ENCODE data around the gene SLC25A47. TPM values are rescaled to one million over a fixed set of nuclear protein-coding genes. Genes with fewer than 3 reads are reported as not detected.
"Not testable (repeated sequence)": the region's sequence is repeated elsewhere in the genome, so short reads cannot be mapped to it uniquely, and the experiment has no call there.

The SLC25A47 gene
- total and polyA plus RNA-seq, 9 of the 15 experiments (the other 6 are each of a cell fraction or from before 2014, with no cell fraction given), result 0.09 to 0.23 (median 0.22) TPM; not detected in 6

DNA sequence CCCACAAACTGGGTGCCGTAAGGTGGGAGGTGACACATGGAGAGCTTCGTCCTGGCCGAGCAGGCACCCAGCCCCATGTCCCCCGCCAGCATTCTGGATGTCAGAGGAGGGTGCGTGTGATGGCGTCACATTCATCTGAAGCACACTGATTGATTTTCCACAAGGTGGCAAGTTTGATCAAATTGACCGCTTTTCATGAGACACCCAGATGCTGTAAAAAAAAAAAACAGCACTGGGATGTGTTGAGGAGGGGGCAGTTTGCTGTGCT lies 41.1 kb upstream of the SLC25A47 start:
- WGBS (ENCODE audit: insufficient coverage, low coverage, missing lambda C conversion rate), result 81% methylated on average over 6 of the region's 7 CpGs

DNA sequence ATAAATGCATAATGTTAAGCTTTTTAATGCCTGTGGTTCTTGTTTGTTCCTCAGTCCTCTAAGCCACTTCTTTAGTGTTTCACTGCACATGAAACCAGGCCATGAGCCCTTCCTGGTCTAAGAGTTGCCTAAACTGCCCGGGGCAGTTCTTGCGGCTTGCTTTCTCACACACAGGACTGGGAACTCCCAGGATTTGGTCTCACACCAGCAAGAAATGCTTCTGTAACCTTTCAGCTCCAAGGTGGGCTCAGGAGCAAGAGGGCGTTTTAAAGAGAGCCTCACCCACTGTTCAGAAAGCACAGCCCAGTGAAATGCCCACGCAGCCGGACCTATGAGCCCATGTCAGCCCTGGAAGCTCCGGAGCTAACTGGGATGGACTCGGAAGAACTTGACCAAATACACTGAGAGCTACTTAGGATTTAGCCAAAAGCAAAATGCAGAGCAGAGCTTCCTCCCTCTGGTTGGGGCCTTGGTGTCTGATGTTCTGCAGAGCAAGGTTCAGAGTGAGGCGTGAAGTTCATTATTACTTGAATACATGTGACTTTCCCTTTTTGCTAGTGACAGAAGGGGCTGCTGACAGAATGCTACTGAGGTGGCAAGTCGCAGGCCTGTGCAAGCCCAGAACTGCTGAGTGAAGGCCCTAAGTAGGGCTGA lies 40.2 kb upstream of the SLC25A47 start:
- in situ Hi-C loops (cut with MboI), result no loop called here
- Histone ChIP-seq H3K27me3 (ENCODE audit: control insufficient read depth in 2 of 2, insufficient read depth in 2 of 2, low read length in 2 of 2) (no peaks in the 10 kb centered on the region), H3K9me3 (replicated peaks; ENCODE audit: control insufficient read depth, insufficient read depth, low read depth, low read length) (no peaks in the 10 kb centered on the region), H3K9ac (ENCODE audit: insufficient read depth in 1 of 2, low read depth in 2 of 2, low read length in 2 of 2) (no peak overlapping the region), H3K4me3 (no peak overlapping the region), H3K4me2 (ENCODE audit: insufficient read depth, low read length) (no peak overlapping the region), H3K9me1 (ENCODE audit: control insufficient read depth, insufficient read depth, low read length) (no peaks in the 10 kb centered on the region), H3K4me1 (replicated peaks in 1 of 2; ENCODE audit: control insufficient read depth in 2 of 2, insufficient read depth in 2 of 2, low read length in 2 of 2) (peaks cover 0 to 30% of the 10 kb centered on the region in 2 experiments; a peak in 3 of 5 replicates), H3K36me3 (ENCODE audit: control insufficient read depth, insufficient read depth, low read length) (peaks cover 38% of the 10 kb centered on the region; the same call in 1 of the 3 replicates), H3K79me2 (ENCODE audit: control insufficient read depth, insufficient read depth, low read length) (peaks cover 26% of the 10 kb centered on the region), H4K20me1 (replicated peaks; ENCODE audit: control insufficient read depth, insufficient read depth, low read length) (0 out of 2 replicates have a peak, but pooled peaks cover 3% of the 10 kb centered on the region), H3K27ac (ENCODE audit: extremely low read depth, low read depth, low read length) (no peak overlapping the region), H2AFZ (ENCODE audit: low read depth, low read length) (no peak overlapping the region)
- ChIA-PET CTCF (ENCODE audit: low intra/inter-chr PET ratio) (no interaction called here), POLR2A (interaction anchor here (0.8 to 1.8 kb wide), 3 partner anchors 15 to 21 kb away, joined by 3 to 6 read pairs (median 4); no protein-coding TSS in a partner anchor)
- DNase-seq (ENCODE audit: extremely low read depth in 1 of 4, low spot score in 3 of 4) (no peak), ATAC-seq (no peak), FAIRE-seq (no peak)
- intact Hi-C loops (cut with micrococcal nuclease), result no loop called here
- no TSS peak for BruUV-seq (replicated peaks)
- 88% methylated on average over 8 of the region's 9 CpGs for WGBS (ENCODE audit: insufficient coverage, low coverage, missing lambda C conversion rate)
- no peak for TF ChIP-seq ZKSCAN8 (CRISPR knock-in tag; IDR thresholded peaks at IDR 0.05)
- TF ChIP-seq MCM3 (IDR thresholded peaks at IDR 0.05), result no peak
- no peak for TF ChIP-seq CHD1 (IDR thresholded peaks at IDR 0.05; ENCODE audit: low read length)
- no peak for TF ChIP-seq SRSF7 (optimal IDR thresholded peaks at IDR 0.05; ENCODE audit: low read depth, low read length)
- no peak for TF ChIP-seq NCOA1 (IDR thresholded peaks at IDR 0.05; ENCODE audit: low read depth)
- no peak for TF ChIP-seq HEY1 (CRISPR knock-in tag; IDR thresholded peaks at IDR 0.05; ENCODE audit: borderline replicate concordance)

More for the DNA sequence above, 41.1 kb upstream of the SLC25A47 start:
- Histone ChIP-seq H3K9me1 (ENCODE audit: control insufficient read depth, insufficient read depth, low read length) (no peaks in the 10 kb centered on the region), H4K20me1 (replicated peaks; ENCODE audit: control insufficient read depth, insufficient read depth, low read length) (0 out of 2 replicates have a peak, but pooled peaks cover 3% of the 10 kb centered on the region), H2AFZ (ENCODE audit: low read depth, low read length) (no peak overlapping the region), H3K4me3 (no peak overlapping the region), H3K4me2 (ENCODE audit: insufficient read depth, low read length) (no peak overlapping the region), H3K79me2 (ENCODE audit: control insufficient read depth, insufficient read depth, low read length) (peaks cover 32% of the 10 kb centered on the region), H3K27me3 (ENCODE audit: control insufficient read depth in 2 of 2, insufficient read depth in 2 of 2, low read length in 2 of 2) (no peaks in the 10 kb centered on the region), H3K9me3 (replicated peaks; ENCODE audit: control insufficient read depth, insufficient read depth, low read depth, low read length) (no peaks in the 10 kb centered on the region), H3K36me3 (ENCODE audit: control insufficient read depth, insufficient read depth, low read length) (peaks cover 45% of the 10 kb centered on the region; the same call in 1 of the 3 replicates), H3K4me1 (replicated peaks in 1 of 2; ENCODE audit: control insufficient read depth in 2 of 2, insufficient read depth in 2 of 2, low read length in 2 of 2) (peaks cover 0 to 30% of the 10 kb centered on the region in 2 experiments; a peak in 3 of 5 replicates), H3K27ac (ENCODE audit: extremely low read depth, low read depth, low read length) (no peak overlapping the region), H3K9ac (ENCODE audit: insufficient read depth in 1 of 2, low read depth in 2 of 2, low read length in 2 of 2) (no peak overlapping the region)
- no peak for DNase-seq (ENCODE audit: extremely low read depth in 1 of 4, low spot score in 3 of 4)
- CTCF ChIA-PET (ENCODE audit: low intra/inter-chr PET ratio), result no interaction called here
- intact Hi-C loops (cut with micrococcal nuclease) (no loop called here), in situ Hi-C loops (cut with MboI) (no loop called here)
- POLR2A ChIA-PET, result interaction anchor here (0.6 kb wide), 1 partner anchor 529 kb away, joined by 3 read pairs; no protein-coding TSS in a partner anchor
- no peak for TF ChIP-seq PCBP1 (IDR thresholded peaks at IDR 0.05; ENCODE audit: low read depth, low read length, poor library complexity, severe bottlenecking)
- 0 out of 2 replicates have a peak, but pooled peaks have one; percentile 2 for TF ChIP-seq SUPT5H (IDR thresholded peaks at IDR 0.05)
- peak; percentile 64 for TF ChIP-seq RBM22 (IDR thresholded peaks at IDR 0.05; ENCODE audit: low read depth, low read length, poor library complexity, severe bottlenecking)
- BruUV-seq (replicated peaks), result no TSS peak
- no peak for FAIRE-seq
- no peak for ATAC-seq

DNA sequence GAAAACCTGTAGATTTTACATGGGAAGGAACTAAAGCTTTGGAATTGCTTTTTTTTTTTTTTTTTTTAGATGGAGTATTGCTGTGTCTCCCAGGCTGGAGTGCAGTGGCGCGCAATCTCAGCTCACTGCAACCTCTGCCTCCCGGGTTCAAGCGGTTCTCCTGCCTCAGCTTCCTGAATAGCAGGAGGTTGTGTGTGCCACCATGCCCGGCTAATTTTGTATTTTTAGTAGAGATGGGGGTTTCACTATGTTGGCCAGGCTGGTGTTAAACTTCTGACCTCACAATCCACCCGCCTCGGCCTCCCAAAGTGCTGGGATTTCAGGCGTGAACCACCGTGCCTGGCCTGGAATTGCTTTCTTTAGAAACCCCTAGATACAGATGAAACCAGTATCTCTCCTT lies 39.7 kb upstream of the SLC25A47 start:
- CTCF ChIA-PET (ENCODE audit: low intra/inter-chr PET ratio); BruUV-seq (replicated peaks); FAIRE-seq; H4K20me1 ChIP-seq (replicated peaks; ENCODE audit: control insufficient read depth, insufficient read depth, low read length); H3K9me3 ChIP-seq (replicated peaks; ENCODE audit: control insufficient read depth, insufficient read depth, low read depth, low read length); intact Hi-C loops (cut with micrococcal nuclease); H3K4me2 ChIP-seq (ENCODE audit: insufficient read depth, low read length); H3K9ac ChIP-seq (ENCODE audit: insufficient read depth in 1 of 2, low read depth in 2 of 2, low read length in 2 of 2); H3K27ac ChIP-seq (ENCODE audit: extremely low read depth, low read depth, low read length); DNase-seq (ENCODE audit: extremely low read depth in 1 of 4, low spot score in 3 of 4); H2AFZ ChIP-seq (ENCODE audit: low read depth, low read length); H3K27me3 ChIP-seq (ENCODE audit: control insufficient read depth in 2 of 2, insufficient read depth in 2 of 2, low read length in 2 of 2); H3K9me1 ChIP-seq (ENCODE audit: control insufficient read depth, insufficient read depth, low read length); in situ Hi-C loops (cut with MboI); H3K4me3 ChIP-seq; ATAC-seq: not testable (repeated sequence)
- 88% methylated on average over 5 of the region's 9 CpGs for WGBS (ENCODE audit: insufficient coverage, low coverage, missing lambda C conversion rate)
- peaks cover 34% of the 10 kb centered on the region; the same call in 1 of the 3 replicates for H3K36me3 ChIP-seq (ENCODE audit: control insufficient read depth, insufficient read depth, low read length)
- peaks cover 20% of the 10 kb centered on the region for H3K79me2 ChIP-seq (ENCODE audit: control insufficient read depth, insufficient read depth, low read length)
- peaks cover 0 to 30% of the 10 kb centered on the region in 2 experiments; a peak in 3 of 5 replicates for H3K4me1 ChIP-seq (replicated peaks in 1 of 2; ENCODE audit: control insufficient read depth in 2 of 2, insufficient read depth in 2 of 2, low read length in 2 of 2)
- POLR2A ChIA-PET, result interaction anchor here (0.6 to 3.3 kb wide), 6 partner anchors 12 to 104 kb away, joined by 3 to 11 read pairs (median 4); no protein-coding TSS in a partner anchor

Data from K562 (cell line).